ENCODE data around the gene HOXA3.

HOXA3 gene

DNA sequence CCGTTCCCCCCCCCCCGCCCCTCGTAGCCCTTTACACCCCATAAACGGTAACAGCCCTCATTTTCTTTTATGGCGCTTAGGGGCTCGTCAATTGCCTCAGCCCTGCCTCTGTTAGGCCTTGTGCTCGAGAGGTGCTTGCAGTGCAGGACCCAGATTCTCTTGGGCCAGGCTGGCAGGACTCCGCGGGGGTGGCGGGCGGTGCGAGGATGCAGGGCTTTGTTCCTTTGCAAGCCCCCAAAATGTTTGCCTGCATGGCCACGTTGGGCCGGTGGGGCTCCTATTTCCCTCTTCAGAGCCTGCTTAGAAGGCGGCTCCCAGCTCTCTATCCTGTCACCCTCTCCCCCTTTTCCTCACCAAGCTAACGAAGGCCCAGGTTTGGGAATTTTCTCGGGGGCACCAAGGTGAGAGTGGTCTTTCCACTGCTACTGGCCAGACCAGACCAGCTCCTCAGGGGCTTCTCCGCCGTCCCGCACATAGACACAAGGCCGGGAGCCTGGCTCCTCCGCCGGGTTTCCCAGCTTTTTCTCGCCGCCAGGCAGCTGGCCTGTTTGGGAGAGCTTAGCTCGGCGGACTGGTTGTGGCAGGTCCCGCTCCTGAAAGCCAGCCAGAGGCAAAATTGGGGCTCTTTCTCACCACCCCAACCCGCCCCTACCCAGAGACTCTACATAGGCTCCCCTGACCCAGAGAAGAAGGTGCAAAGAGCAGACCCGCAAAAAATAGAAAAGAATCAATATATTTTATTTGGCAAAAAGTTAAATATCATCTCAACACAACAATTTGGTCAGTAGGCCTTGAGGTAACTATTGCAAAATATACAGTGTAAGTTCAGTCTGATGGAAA lies 9.6 kb upstream of the HOXA3 start:
- DNase-seq (no peak), ATAC-seq (replicated peaks) (no peak)
- Mint-ChIP-seq H3K4me1 (peaks cover 24 to 49% of the 10 kb centered on the region in 2 donors), H3K4me3 (no peak overlapping the region), H3K27ac (no peak overlapping the region), H3K36me3 (peaks cover 2 to 8% of the 10 kb centered on the region in 2 donors), H3K27me3 (peaks cover 60 to 84% of the 10 kb centered on the region in 2 donors), H3K9me3 (peaks cover 0 to 2% of the 10 kb centered on the region in 2 donors)

GRCh38 chr7:27161214-27161720 lies 8.9 kb upstream of the HOXA3 start:
- Mint-ChIP-seq H3K36me3 (peaks cover 2 to 8% of the 10 kb centered on the region in 2 donors), H3K27ac (peak overlapping the region; percentile 72), H3K27me3 (peaks cover 61 to 84% of the 10 kb centered on the region in 2 donors), H3K4me1 (peaks cover 26 to 56% of the 10 kb centered on the region in 2 donors), H3K4me3 (peak overlapping the region; percentile 82 to 87), H3K9me3 (peaks cover 0 to 2% of the 10 kb centered on the region in 2 donors)
- ATAC-seq (replicated peaks) = peak in 1 of 2 donors; percentile 6
- DNase-seq = no peak

GRCh38 chr7:27160546-27161213 lies 8.3 kb upstream of the HOXA3 start:
- ATAC-seq (replicated peaks) = peak; percentile 71 to 74

DNA sequence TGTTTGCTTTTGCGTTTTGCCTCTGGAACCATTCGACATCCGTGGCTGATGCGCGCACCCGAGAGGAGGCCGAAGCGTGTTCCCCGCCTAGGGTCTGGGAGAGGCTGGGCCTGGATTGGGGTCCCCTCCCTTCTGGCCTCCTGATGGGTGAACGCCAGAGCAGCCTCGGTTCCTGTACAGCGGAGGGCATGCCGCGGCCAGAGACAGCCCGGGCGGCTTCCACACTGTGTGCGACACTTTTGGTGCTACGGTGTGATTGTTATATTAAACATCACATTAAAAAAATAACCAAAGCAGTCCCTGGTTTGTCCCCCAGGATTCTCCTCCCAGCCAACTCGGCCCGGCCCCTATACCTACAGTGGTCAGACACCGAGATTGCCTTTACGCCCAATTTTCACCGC lies 7.8 kb upstream of the HOXA3 start:
- peak; percentile 23 to 32 for ATAC-seq (replicated peaks)
- Mint-ChIP-seq H3K27me3 (peaks cover 61 to 87% of the 10 kb centered on the region in 2 donors), H3K36me3 (peaks cover 2 to 12% of the 10 kb centered on the region in 2 donors), H3K4me3 (peak overlapping the region; percentile 67 to 87), H3K27ac (peak overlapping the region; percentile 67), H3K9me3 (peaks cover 0 to 2% of the 10 kb centered on the region in 2 donors), H3K4me1 (peaks cover 27 to 60% of the 10 kb centered on the region in 2 donors)
- no peak for DNase-seq

More at GRCh38 chr7:27160546-27161213, 8.3 kb upstream of the HOXA3 start:
- peaks cover 58 to 84% of the 10 kb centered on the region in 2 donors for H3K27me3 Mint-ChIP-seq
- H3K4me1 Mint-ChIP-seq = peaks cover 25 to 59% of the 10 kb centered on the region in 2 donors
- peaks cover 2 to 8% of the 10 kb centered on the region in 2 donors for H3K36me3 Mint-ChIP-seq
- H3K9me3 Mint-ChIP-seq = peaks cover 0 to 2% of the 10 kb centered on the region in 2 donors
- H3K27ac Mint-ChIP-seq = peak overlapping the region; percentile 72
- peak; percentile 72 for DNase-seq
- H3K4me3 Mint-ChIP-seq = peak overlapping the region; percentile 82 to 87

DNA sequence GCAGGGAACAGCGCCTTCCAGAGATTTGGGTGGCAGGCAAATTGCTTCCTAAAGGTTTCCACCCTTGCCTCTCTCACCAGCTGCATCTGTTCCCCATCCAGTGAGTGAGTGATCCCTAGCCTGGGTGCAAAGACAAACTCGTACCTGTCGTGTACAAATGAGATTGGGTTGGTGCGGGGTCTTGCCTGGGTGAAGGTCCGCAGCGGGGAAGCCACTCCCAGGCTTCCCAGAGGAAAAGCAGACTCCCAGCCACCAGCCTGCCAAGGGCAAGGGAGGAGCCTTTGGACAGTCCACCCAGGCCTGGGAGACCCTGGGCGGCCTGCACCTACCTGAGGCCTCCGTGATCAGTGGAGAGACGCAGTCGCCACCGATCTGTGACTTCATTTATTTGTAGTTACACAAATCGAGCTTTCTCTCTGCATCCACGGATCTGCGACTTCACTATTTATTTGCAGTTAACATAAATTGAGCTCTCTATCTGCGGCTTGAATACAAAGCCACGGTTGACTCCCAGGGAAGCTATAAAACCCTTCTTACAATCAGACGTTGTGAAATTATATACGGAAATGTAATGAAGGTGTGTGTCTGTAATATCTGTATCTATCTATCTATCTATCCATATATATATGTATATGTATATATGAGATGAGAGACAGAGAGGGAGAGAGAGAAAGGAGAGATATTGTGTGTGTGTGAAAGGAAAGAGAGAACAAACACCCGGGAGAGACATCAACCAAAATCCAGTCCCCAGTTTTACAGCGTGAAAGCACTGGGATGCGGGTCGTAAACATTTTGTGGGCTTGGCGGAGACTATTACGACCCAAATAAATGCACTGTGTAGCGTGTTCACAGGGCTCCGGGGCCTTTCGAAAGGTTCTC lies 7.1 kb upstream of the HOXA3 start:
- no peak for DNase-seq
- peak overlapping the region; percentile 44 for H3K27ac Mint-ChIP-seq
- peaks cover 64 to 88% of the 10 kb centered on the region in 2 donors for H3K27me3 Mint-ChIP-seq
- H3K4me3 Mint-ChIP-seq = peak overlapping the region; percentile 43 to 60
- peaks cover 2 to 3% of the 10 kb centered on the region in 2 donors for H3K9me3 Mint-ChIP-seq
- peaks cover 2 to 17% of the 10 kb centered on the region in 2 donors for H3K36me3 Mint-ChIP-seq
- H3K4me1 Mint-ChIP-seq = peaks cover 30 to 66% of the 10 kb centered on the region in 2 donors
- ATAC-seq (replicated peaks) = no peak

DNA sequence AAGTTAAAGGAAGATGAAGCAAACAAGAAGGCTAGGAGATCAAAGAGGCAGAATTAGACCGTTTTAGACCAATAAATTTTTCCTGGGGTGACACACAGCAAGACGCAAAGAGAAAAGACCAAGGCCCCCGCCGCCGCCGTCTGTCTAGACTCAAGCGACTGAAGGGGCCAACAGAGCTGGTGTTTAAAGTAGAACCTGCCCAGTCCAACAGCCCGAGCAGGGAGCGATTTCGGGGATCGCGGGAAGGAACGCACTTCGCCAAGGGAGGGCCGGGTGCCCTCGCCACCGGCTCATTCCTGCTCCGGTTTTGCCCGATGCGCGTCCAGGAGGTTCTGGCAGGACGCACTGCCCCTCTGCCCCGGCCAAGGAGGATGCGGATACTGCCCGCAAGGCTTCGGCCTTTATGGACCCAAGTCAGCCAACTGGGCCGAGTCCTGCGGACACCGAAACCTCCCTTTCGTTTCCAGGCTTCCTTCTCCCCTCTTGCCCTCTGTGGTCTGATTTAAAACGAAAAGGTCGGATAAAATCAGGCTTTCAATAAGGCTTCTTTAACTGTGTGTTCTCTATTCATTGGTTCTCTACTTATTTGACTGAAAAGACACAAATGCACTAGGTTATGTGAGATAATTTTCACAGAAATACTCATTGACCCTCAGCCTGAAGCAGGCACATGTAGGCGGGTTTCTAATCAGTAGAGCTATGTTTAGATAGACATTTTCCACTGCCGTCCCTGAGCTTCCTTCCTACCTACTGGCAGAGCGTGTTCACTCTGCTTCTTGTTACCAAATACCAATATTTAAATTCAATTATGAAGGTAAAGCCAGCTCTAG lies 6.3 kb upstream of the HOXA3 start:
- H3K9me3 Mint-ChIP-seq = peaks cover 2 to 3% of the 10 kb centered on the region in 2 donors
- DNase-seq = no peak
- H3K4me3 Mint-ChIP-seq = peak overlapping the region; percentile 47 to 68
- H3K27ac Mint-ChIP-seq = peak overlapping the region; percentile 91
- peaks cover 65 to 88% of the 10 kb centered on the region in 2 donors for H3K27me3 Mint-ChIP-seq
- ATAC-seq (replicated peaks) = no peak
- peaks cover 25 to 62% of the 10 kb centered on the region in 2 donors for H3K4me1 Mint-ChIP-seq
- H3K36me3 Mint-ChIP-seq = peaks cover 2 to 19% of the 10 kb centered on the region in 2 donors

GRCh38 chr7:27157702-27158431 lies 5.5 kb upstream of the HOXA3 start:
- peak overlapping the region in 1 of 2 donors; percentile 68 for H3K4me3 Mint-ChIP-seq
- H3K27ac Mint-ChIP-seq = peak overlapping the region; percentile 91
- H3K4me1 Mint-ChIP-seq = peaks cover 23 to 59% of the 10 kb centered on the region in 2 donors
- peaks cover 2 to 19% of the 10 kb centered on the region in 2 donors for H3K36me3 Mint-ChIP-seq
- DNase-seq (no peak), ATAC-seq (replicated peaks) (no peak)
- H3K9me3 Mint-ChIP-seq = peaks cover 2 to 3% of the 10 kb centered on the region in 2 donors
- H3K27me3 Mint-ChIP-seq = peaks cover 67 to 88% of the 10 kb centered on the region in 2 donors

GRCh38 chr7:27156916-27157701 lies 4.7 kb upstream of the HOXA3 start:
- H3K9me3 Mint-ChIP-seq = peaks cover 2 to 3% of the 10 kb centered on the region in 2 donors
- peaks cover 26 to 63% of the 10 kb centered on the region in 2 donors for H3K4me1 Mint-ChIP-seq
- peak overlapping the region; percentile 91 for H3K27ac Mint-ChIP-seq
- H3K36me3 Mint-ChIP-seq = peaks cover 2 to 19% of the 10 kb centered on the region in 2 donors
- peak overlapping the region; percentile 44 to 56 for H3K4me3 Mint-ChIP-seq
- peaks cover 68 to 87% of the 10 kb centered on the region in 2 donors for H3K27me3 Mint-ChIP-seq
- no peak for DNase-seq
- ATAC-seq (replicated peaks) = no peak

- H3K4me1 Mint-ChIP-seq = peaks cover 32 to 69% of the 10 kb centered on the region in 2 donors
These were observed 4.1 kb upstream of the HOXA3 start, which contains the start of gene HOXA7 for GRCh38 chr7:27156508-27156898. HOXA7 (minus strand) TSS chr7:27156675; CDS start chr7:27156545, 130 bp downstream.

GRCh38 chr7:27155816-27156507 lies 3.6 kb upstream of the HOXA3 start:
- peaks cover 3 to 4% of the 10 kb centered on the region in 2 donors for H3K9me3 Mint-ChIP-seq
- peak overlapping the region; percentile 51 to 68 for H3K4me3 Mint-ChIP-seq
- H3K27me3 Mint-ChIP-seq = peaks cover 71 to 87% of the 10 kb centered on the region in 2 donors
- peak overlapping the region; percentile 84 for H3K27ac Mint-ChIP-seq
- H3K36me3 Mint-ChIP-seq = peaks cover 2 to 19% of the 10 kb centered on the region in 2 donors
- peaks cover 34 to 71% of the 10 kb centered on the region in 2 donors for H3K4me1 Mint-ChIP-seq
- DNase-seq (no peak), ATAC-seq (replicated peaks) (no peak)

More at GRCh38 chr7:27156508-27156898, 4.1 kb upstream of the HOXA3 start, which contains the start of gene HOXA7:
- Mint-ChIP-seq H3K27me3 (peaks cover 68 to 87% of the 10 kb centered on the region in 2 donors), H3K9me3 (peaks cover 3 to 4% of the 10 kb centered on the region in 2 donors), H3K4me3 (peak within 1 kb of the TSS; percentile 56 to 68), H3K27ac (peak within 1 kb of the TSS; percentile 91), H3K36me3 (peaks cover 2 to 19% of the 10 kb centered on the region in 2 donors)
- DNase-seq (no peak), ATAC-seq (replicated peaks) (no peak)
